Activated CD8-positive, alpha-beta memory T cell treated with anti-CD3 and anti-CD28 coated beads, Interleukin-2, amount 50 U/mL, for 1 hour (primary cell): Measurements from ENCODE around the gene PARG.
"Not testable (repeated sequence)": the region's sequence is repeated elsewhere in the genome, so short reads cannot be mapped to it uniquely, and the experiment has no call there.

ENCODE experiments used
- DNase-seq: peaks from one replicate; pipeline ENCODE4 v3.0.0-alpha.2; 2020; ENCODE audit errors: extremely low read depth

The PARG gene

GRCh38 chr10:49903829-49904228, 38.0 kb downstream of the PARG start:
- not testable (repeated sequence) for DNase-seq

GRCh38 chr10:49900406-49900805, 41.4 kb downstream of the PARG start:
- DNase-seq = not testable (repeated sequence)

GRCh38 chr10:49899999-49900398, 41.8 kb downstream of the PARG start:
- not testable (repeated sequence) for DNase-seq

GRCh38 chr10:49890025-49890424, 51.8 kb downstream of the PARG start:
- not testable (repeated sequence) for DNase-seq

GRCh38 chr10:49884739-49885331, 57.0 kb downstream of the PARG start:
- DNase-seq = not testable (repeated sequence)

- DNase-seq = not testable (repeated sequence)
Measured at GRCh38 chr10:49883852-49884251, 58.0 kb downstream of the PARG start.

- DNase-seq = not testable (repeated sequence)
Measured at GRCh38 chr10:49882327-49882726, 59.5 kb downstream of the PARG start.

- DNase-seq = not testable (repeated sequence)
Measured at GRCh38 chr10:49872740-49873139, 69.1 kb downstream of the PARG start.

GRCh38 chr10:49871462-49871861, 70.4 kb downstream of the PARG start:
- not testable (repeated sequence) for DNase-seq

- DNase-seq = not testable (repeated sequence)
Measured at GRCh38 chr10:49859933-49860332, 81.9 kb downstream of the PARG start.

- not testable (repeated sequence) for DNase-seq
Measured at GRCh38 chr10:49858697-49859382, 83.0 kb downstream of the PARG start.

GRCh38 chr10:49849520-49849919, 92.3 kb downstream of the PARG start:
- not testable (repeated sequence) for DNase-seq

- no peak for DNase-seq
Measured at GRCh38 chr10:49844775-49845595, 96.8 kb downstream of the PARG start.

- DNase-seq = not testable (repeated sequence)
Measured at GRCh38 chr10:49842333-49842628, 99.5 kb downstream of the PARG start.

GRCh38 chr10:49841615-49842332, 100.1 kb downstream of the PARG start:
- no peak for DNase-seq

- DNase-seq = no peak
Measured at GRCh38 chr10:49837685-49838084, 104.1 kb downstream of the PARG start.

- DNase-seq = no peak
Measured at GRCh38 chr10:49837051-49837478, 104.8 kb downstream of the PARG start.

- DNase-seq = no peak
Measured at GRCh38 chr10:49834976-49835375, 106.9 kb downstream of the PARG start.

GRCh38 chr10:49834201-49834600, 107.6 kb downstream of the PARG start:
- DNase-seq = no peak

- no peak for DNase-seq
Measured at GRCh38 chr10:49833168-49833567, 108.7 kb downstream of the PARG start.

- no peak for DNase-seq
Measured at GRCh38 chr10:49831352-49832035, 110.3 kb downstream of the PARG start.
